Uterus (tissue), 2 donors: Measurements from ENCODE around the gene ABCA13.

Experiments used
- CTCF ChIP-seq, 4 experiments: fragments of 200-600 bp in 2 of 4; fragments of 450-650 bp in 2 of 4; sonication (generic) in 2 of 4; IDR thresholded peaks; one replicate each; pipeline ENCODE4 v1.5.1; 2016 to 2019; ENCODE audit warnings: antibody characterized with exemption in 4 of 4, mild to moderate bottlenecking in 2 of 4, moderate library complexity in 1 of 4
- POLR2A ChIP-seq, 2 donors: fragments of 450-650 bp; IDR thresholded peaks; one replicate each; pipeline ENCODE4 v1.6.1; 2016; ENCODE audit warnings: antibody characterized with exemption in 2 of 2, mild to moderate bottlenecking in 1 of 2, moderate library complexity in 1 of 2

DNA sequence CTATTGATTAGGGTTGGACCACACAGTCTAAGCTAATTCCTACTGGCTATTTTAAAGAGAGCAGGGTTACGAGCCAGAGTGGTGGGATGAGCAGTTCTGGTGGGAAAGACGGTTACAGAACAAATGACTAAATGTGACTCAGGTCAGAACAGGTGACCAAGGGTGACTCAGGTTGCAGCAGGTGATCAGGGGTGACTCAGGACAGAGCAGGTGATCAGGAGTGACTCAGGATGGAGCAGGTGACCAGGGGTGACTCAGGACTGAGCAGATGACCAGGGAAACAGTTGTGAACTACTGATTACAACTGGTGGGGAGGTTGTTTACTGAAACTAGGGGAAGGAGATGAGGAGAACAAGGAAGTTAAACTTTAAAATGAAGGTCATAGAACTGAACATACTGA, 366.3 kb downstream of the ABCA13 start:
- no peak for TF ChIP-seq POLR2A (IDR thresholded peaks at IDR 0.05)
- TF ChIP-seq CTCF (IDR thresholded peaks at IDR 0.05), result no peak
